Mucosa of descending colon (tissue), 3 donors: ENCODE data around the gene FAM110D. TPM values are rescaled to one million over a fixed set of nuclear protein-coding genes. Genes with fewer than 3 reads are reported as not detected.

Experiments used
- ATAC-seq: fragments of 200-7000 bp; cut with Tn5 transposase; one replicate; pipeline ENCODE4 v1.9.1; 2020; ENCODE audit warnings: mild to moderate bottlenecking, moderate library complexity
- DNase-seq, 3 donors: peaks; one replicate each; pipeline ENCODE4 v3.0.0-alpha.2; 2020
- H3K36me3 ChIP-seq: fragments of 200-600 bp; one replicate; pipeline ENCODE4 v1.8.0; 2021; ENCODE audit warnings: low read depth, mild to moderate bottlenecking
- H3K4me1 ChIP-seq: fragments of 200-600 bp; one replicate; pipeline ENCODE4 v1.8.0; 2021; ENCODE audit warnings: low read depth, mild to moderate bottlenecking
- H3K4me3 ChIP-seq: fragments of 200-600 bp; one replicate; pipeline ENCODE4 v1.8.0; 2021; ENCODE audit warnings: mild to moderate bottlenecking
- H3K9me3 ChIP-seq: fragments of 200-600 bp; one replicate; pipeline ENCODE4 v1.8.0; 2021; ENCODE audit warnings: mild to moderate bottlenecking
- CTCF ChIP-seq: fragments of 200-600 bp; IDR thresholded peaks from one replicate; pipeline ENCODE4 v1.8.0; 2022; ENCODE audit warnings: antibody characterized with exemption, mild to moderate bottlenecking
- intact Hi-C, 2 donors: fragments of 100-400 bp; cut with DNase I in 1 of 2; cut with micrococcal nuclease in 1 of 2; formaldehyde crosslinking; loops; one replicate each; pipeline versions ENCODE4 v1.11.0 to v1.11.1; 2022; cut with DNase I, micrococcal nuclease
- total RNA-seq, 3 donors: library from RNA; stranded (reverse); fragmentation: NEBNext Ultra II Directional in 2 of 3; extraction: Animal tissue kit (Norgen Biotek cat#: 25700) in 2 of 3; gene quantifications; one replicate each; pipeline versions ENCODE4 v1.2.1 to v1.2.4, GENCODE V29; 2021 to 2023
- donor health status: DM: no; HTN: no; CAD: no; lungs with moderate emphysema.
- donor health status: DM: no; HTN: no; CAD: no.
- donor health status: DM: no; HTN: yes; CAD: no.

Gene FAM110D
- total RNA-seq, 3 donors from 2014 or later: 0.78 to 1.5 (median 1.5) TPM

- H3K9me3 ChIP-seq: no peaks in the 10 kb centered on the region
- no peak for TF ChIP-seq CTCF
- DNase-seq: no peak
- no peaks in the 10 kb centered on the region for H3K36me3 ChIP-seq
- intact Hi-C loops: no loop called here
- no peak overlapping the region for H3K4me3 ChIP-seq
- H3K4me1 ChIP-seq: no peaks in the 10 kb centered on the region
- ATAC-seq: no peak
Measured at GRCh38 chr1:26203642-26204318, 44.9 kb downstream of the FAM110D start.

- H3K4me3 ChIP-seq: no peak overlapping the region
- H3K4me1 ChIP-seq: no peaks in the 10 kb centered on the region
- no peak for ATAC-seq
- no peaks in the 10 kb centered on the region for H3K9me3 ChIP-seq
- no peaks in the 10 kb centered on the region for H3K36me3 ChIP-seq
- intact Hi-C loops: no loop called here
- DNase-seq: no peak
- no peak for TF ChIP-seq CTCF
Measured at GRCh38 chr1:26210147-26210870, 51.4 kb downstream of the FAM110D start.

GRCh38 chr1:26212726-26213125 lies 53.8 kb downstream of the FAM110D start:
- ATAC-seq (no peak), DNase-seq (no peak)
- no peak for TF ChIP-seq CTCF
- Histone ChIP-seq H3K9me3 (no peaks in the 10 kb centered on the region), H3K4me3 (no peak overlapping the region), H3K4me1 (no peaks in the 10 kb centered on the region), H3K36me3 (no peaks in the 10 kb centered on the region)
- intact Hi-C loops: no loop called here

GRCh38 chr1:26213335-26213905 lies 54.5 kb downstream of the FAM110D start:
- intact Hi-C loops: no loop called here
- DNase-seq (no peak), ATAC-seq (no peak)
- Histone ChIP-seq H3K4me3 (no peak overlapping the region), H3K9me3 (no peaks in the 10 kb centered on the region), H3K4me1 (no peaks in the 10 kb centered on the region), H3K36me3 (no peaks in the 10 kb centered on the region)
- TF ChIP-seq CTCF: no peak

Other genes with a start within 250 kb of the FAM110D start
- 10 to 100 TPM; 25.8 to 51.8 (median 38.0) TPM for gene PAFAH2, start 161.0 kb upstream of the FAM110D start, total RNA-seq
- 1 to 10 TPM in 1 of 3 donors, under 1 TPM in 1, not detected in 1; 0.14 to 1.7 TPM for gene EXTL1, start 137.3 kb upstream of the FAM110D start, total RNA-seq
- under 1 TPM; 0.12 to 0.14 (median 0.13) TPM for gene SLC30A2, start 113.0 kb upstream of the FAM110D start, total RNA-seq
- gene TRIM63, start 91.4 kb upstream of the FAM110D start, total RNA-seq: under 1 TPM in 2 of 3 donors, not detected in 1; 0.22 TPM
- gene PDIK1L, start 47.3 kb upstream of the FAM110D start, total RNA-seq: 10 to 100 TPM; 12.9 to 17.0 (median 15.0) TPM
- not detected for gene C1orf232, start 9.9 kb downstream of the FAM110D start, total RNA-seq
- gene ZNF593, start 10.8 kb downstream of the FAM110D start, total RNA-seq: 10 to 100 TPM; 14.8 to 21.4 (median 17.9) TPM
- gene ZNF593OS, start 12.8 kb downstream of the FAM110D start, total RNA-seq: not detected
- 10 to 100 TPM; 19.6 to 65.7 (median 38.6) TPM for gene CNKSR1, start 18.4 kb downstream of the FAM110D start, total RNA-seq
- not detected for gene CATSPER4, start 31.5 kb downstream of the FAM110D start, total RNA-seq
- 10 to 100 TPM; 10.7 to 15.9 (median 15.6) TPM for gene CEP85, start 75.1 kb downstream of the FAM110D start, total RNA-seq
- gene SH3BGRL3, start 121.0 kb downstream of the FAM110D start, total RNA-seq: 100 to 1,000 TPM; 156 to 422 (median 385) TPM
- 10 to 100 TPM; 12.9 to 17.9 (median 16.4) TPM for gene UBXN11, start 147.6 kb downstream of the FAM110D start, total RNA-seq
- gene CD52, start 158.9 kb downstream of the FAM110D start, total RNA-seq: 10 to 100 TPM in 2 of 3 donors, 1 to 10 TPM in 1; 6.9 to 17.8 (median 13.1) TPM
- gene CRYBG2, start 195.1 kb downstream of the FAM110D start, total RNA-seq: 10 to 100 TPM; 19.4 to 27.7 (median 19.6) TPM
- 1 to 10 TPM in 1 of 3 donors, under 1 TPM in 1, not detected in 1; 0.19 to 1.0 TPM for gene ZNF683, start 213.7 kb downstream of the FAM110D start, total RNA-seq